NOMO-1 (cell line): Measurements from ENCODE around the gene GPR146.

Experiments used
- DNase-seq, 2 experiments: peaks; one replicate each; lab custom pipeline; 2025; ENCODE audit not compliant: unreplicated experiment in 2 of 2; lab: John Stamatoyannopoulos, UW

Gene GPR146

DNA sequence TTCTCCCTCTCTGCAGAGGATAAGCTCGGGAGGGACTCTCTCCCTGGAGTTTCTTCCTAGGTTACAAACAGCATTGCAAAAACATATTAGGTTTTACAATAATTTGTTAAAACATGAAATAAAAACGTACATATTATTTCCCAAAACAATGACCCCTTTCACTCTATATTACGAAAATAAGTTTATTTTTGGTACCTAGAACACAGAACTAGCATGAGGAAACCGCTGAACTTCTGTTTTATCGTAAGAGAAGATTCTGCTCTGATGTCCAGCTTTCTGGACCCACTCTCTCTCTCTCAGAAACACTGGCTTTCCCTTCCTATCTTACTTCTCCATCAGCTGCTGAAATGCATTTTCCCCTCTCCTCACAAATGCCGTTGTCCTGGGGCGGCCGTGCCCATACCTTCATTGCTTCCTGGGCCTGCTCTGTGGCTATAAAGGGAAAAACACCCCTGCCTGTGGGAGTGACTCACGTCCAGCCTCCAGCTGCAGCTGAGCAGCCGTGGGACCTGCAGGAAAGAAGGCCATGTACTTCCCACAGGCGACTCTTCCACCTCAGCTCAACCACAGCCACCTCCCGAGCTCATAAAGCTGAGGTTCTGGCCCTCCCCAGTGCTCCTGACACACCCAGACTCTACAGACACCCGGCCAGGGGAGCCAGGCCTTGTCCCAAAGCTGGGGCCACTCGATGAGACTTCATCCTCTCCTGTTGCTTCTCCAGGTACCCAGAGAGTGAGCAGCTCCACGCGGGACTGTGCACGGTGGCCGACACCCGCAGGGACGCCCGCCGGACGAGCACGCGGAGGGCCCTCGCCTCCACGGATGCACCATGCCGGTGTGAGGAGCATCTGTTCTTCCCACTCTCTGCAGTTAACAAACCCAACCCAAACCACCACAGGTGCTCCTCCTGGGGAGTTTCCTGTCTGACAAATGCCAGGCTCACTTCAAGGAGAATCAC lies 46.6 kb downstream of the GPR146 start:
- DNase-seq = peak in 1 of 2 experiments; percentile 21

DNA sequence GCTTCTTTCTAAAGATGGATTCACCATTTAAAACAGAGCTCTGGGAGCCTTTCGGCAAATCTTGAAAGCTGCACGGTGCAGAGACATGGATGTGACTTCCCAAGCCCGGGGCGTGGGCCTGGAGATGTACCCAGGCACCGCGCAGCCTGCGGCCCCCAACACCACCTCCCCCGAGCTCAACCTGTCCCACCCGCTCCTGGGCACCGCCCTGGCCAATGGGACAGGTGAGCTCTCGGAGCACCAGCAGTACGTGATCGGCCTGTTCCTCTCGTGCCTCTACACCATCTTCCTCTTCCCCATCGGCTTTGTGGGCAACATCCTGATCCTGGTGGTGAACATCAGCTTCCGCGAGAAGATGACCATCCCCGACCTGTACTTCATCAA lies 47.3 kb downstream of the GPR146 start:
- DNase-seq = no peak

DNA sequence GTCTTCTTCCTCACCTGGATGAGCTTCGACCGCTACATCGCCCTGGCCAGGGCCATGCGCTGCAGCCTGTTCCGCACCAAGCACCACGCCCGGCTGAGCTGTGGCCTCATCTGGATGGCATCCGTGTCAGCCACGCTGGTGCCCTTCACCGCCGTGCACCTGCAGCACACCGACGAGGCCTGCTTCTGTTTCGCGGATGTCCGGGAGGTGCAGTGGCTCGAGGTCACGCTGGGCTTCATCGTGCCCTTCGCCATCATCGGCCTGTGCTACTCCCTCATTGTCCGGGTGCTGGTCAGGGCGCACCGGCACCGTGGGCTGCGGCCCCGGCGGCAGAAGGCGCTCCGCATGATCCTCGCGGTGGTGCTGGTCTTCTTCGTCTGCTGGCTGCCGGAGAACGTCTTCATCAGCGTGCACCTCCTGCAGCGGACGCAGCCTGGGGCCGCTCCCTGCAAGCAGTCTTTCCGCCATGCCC lies 47.9 kb downstream of the GPR146 start:
- no peak for DNase-seq

DNA sequence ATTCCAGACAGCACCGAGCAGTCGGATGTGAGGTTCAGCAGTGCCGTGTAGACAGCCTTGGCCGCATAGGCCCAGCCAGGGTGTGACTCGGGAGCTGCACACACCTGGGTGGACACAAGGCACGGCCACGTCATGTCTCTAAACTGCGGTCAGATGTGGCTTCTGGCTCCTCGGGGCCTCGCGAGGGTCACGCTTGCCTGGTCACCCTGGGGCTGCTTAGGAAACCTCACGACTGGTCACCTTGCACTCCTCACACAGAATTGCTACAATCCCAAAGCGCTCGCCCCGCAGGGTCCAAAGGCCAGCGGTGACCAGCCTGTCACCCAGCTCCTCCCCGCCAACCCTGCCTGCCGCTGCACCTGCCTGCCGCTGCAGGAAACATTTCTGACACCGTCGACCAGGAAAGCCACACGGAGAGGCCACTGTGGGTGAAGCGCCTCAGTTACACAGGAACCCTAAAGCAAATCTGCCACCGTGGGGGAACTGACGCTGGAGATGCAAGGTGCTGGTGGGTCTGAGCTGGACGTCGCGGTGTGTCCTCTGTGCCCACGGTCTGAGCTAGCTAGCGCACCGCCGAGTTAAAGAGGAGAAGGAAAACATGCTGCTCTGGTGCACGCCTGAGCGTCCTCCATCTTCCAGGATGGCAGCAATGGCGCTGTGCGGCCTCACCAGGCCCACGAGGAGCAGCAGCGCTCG lies 48.6 kb downstream of the GPR146 start:
- DNase-seq = no peak

- no peak for DNase-seq
These were observed 49.1 kb downstream of the GPR146 start for GRCh38 chr7:1093502-1093843.

DNA sequence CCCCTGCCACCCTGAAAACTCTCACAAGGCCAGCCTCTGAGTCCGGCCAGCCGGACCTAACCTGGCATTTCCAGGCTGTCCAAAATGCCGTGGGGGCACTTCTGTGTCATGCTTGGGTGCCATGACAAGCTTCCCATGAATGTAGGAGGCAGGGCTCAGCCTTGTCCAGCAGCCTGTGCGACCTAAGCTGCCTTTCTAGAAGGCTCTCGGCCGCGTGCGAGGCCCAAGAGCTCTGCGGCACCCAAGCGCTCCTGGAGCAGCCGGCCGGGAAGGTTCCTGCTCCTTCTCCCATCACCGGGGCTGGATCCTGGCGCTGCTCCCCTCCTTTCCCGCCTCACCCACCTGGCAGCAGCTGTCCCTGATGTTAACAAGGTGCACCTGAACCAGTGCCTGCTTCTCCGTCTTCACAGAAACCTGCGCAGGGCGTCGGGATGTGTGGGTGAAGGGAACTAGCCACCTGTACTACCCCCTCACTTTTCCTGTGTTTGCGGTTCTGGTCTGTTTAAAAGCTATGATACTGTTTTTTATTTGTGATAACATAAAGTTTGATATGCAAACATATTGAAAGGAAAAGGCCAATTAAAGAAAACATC lies 49.7 kb downstream of the GPR146 start:
- no peak for DNase-seq

DNA sequence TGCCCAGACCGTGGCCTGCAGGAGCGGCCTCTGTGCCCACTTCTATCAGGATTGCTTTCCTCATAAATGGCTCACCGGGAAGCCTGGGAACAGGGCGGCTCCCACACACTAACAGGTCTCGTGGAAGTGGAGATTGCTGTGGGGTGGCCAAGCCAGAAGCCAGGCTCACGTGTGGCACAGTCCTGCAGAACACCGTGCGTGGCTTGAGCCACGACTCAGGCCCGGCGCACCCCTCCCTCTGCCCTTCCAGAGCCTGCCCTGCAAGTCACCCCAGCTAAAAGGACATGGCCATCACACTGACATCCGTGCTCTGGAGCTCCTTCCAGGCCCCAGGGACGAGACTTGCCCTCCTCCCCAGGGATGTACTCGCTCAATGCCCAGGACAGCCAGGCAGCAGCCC lies 50.5 kb downstream of the GPR146 start:
- DNase-seq = no peak

DNA sequence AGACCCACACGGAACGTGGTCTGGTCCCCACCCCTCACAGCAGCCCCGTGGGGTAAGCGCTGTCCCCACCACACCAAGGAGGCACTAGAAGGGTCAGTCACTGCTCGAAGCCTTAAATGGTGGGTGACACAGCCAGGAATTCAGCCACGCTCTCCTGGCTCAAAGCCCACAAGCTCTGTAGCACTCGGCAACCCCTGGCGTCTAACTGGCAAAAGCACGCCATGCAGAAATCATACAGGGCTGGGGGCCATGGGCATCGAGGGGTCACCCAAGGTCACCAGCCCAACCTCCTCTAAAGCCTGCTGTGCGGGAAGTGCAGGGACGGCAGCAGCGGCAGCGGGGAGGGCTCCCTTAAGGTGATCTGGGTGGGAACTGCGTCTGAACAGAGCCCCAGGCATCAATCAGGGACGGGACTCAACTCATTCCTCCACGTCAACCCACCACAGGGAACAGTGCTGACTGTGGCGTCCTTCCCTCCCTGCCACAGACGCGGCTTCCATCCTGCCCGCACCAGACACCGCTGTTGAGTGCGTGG lies 51.3 kb downstream of the GPR146 start:
- no peak for DNase-seq

- DNase-seq = no peak
These were observed 52.1 kb downstream of the GPR146 start for GRCh38 chr7:1096156-1097119.

DNA sequence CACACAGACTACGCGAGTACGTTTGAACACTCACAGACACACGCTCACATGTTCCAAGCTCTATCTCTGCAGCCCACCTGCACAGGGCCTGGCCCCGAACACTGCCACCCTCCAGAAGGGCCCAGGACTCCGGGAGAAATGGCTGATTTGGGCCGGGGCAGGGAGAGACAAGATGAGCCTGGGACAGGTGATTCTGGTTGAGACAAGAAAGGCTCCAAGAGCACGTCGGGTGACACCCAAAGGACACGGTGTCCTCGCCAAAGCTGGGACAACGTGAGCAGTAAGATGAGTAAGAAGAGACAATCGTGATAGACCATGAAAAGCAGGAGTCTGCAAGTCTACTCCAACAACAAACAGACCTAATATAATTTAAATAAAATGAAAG lies 52.8 kb downstream of the GPR146 start:
- no peak for DNase-seq

- no peak for DNase-seq
These were observed 54.2 kb downstream of the GPR146 start for GRCh38 chr7:1098243-1099153.

- no peak for DNase-seq
These were observed 54.8 kb downstream of the GPR146 start for GRCh38 chr7:1099154-1099542.

DNA sequence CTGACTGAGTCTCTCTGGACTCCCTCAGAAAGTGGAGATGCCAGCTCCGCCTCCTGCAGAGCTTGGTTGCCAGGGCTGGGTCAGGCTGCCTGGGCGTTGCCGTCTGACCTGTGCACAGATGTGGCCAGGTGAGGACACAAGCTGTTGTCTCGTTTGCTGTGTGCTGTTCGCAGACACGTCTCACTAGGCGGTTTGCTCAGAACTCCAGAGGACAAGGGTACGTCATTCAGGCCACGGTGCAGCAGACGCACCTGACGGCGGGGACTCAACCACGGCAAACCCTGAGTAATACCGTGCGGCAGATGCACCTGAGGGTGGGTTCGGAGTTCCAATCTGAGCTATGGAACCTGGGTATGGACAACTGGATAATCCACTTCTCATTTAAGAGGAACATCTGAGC lies 55.3 kb downstream of the GPR146 start:
- DNase-seq = no peak

- DNase-seq = no peak
These were observed 56.0 kb downstream of the GPR146 start for GRCh38 chr7:1100386-1100785.

- no peak for DNase-seq
These were observed 56.7 kb downstream of the GPR146 start for GRCh38 chr7:1100834-1101562.

- no peak for DNase-seq
These were observed 57.5 kb downstream of the GPR146 start for GRCh38 chr7:1101563-1102431.

GRCh38 chr7:1103009-1103788 lies 58.9 kb downstream of the GPR146 start:
- no peak for DNase-seq
